Measurements from ENCODE around the gene ADH5. TPM values are rescaled to one million over a fixed set of nuclear protein-coding genes. Genes with fewer than 3 reads are reported as not detected.

ADH5 gene
- total and polyA plus RNA-seq, 9 of the 15 experiments (the other 6 are each of a cell fraction or from before 2014, with no cell fraction given): 115 to 310 (median 200) TPM

DNA sequence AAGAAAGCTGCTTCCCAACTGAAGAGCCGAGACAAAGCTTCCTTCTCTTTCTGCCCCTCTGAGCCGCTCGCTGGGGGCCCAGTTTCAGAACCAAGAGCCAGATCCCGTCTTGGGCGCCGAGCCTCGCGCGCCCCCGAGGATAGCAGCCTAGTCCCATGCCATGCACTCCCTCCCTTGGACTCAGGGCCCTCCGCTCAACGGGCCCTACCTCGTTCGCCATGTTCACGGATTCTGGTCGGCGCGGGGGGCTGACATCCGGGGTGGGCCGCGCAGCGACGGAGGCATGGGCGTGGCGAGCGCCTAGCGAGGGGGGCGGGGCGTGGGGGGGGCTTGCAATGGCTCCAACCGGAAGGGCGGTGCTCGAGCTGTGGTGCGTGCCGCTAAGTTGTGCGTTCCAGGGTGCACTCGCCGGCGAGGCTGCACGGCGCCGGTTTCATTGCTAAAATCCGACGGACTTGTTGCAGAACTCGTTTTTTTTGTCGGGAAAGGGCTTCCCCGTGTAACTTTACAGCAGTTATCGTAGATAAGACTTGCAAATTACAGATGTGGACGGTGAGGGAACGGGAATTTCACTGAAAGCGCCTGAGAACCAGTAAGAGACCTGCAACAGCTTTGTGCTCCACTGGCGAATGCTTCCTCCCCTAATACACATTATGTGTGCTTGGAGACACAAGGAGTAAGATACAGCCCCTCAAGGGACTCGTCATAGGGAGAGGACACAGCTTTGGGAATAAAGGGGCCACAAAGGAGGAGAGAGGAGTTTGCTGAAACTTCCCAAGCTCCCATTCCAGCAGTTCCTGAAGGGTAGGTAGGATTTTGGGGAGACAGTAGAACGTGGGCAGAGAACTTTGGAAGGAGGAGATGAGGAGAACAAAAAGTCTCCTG is at the start of gene ADH5 (continued):
- TF ChIP-seq DMBX1 (CRISPR knock-in tag; IDR thresholded peaks at IDR 0.05; ENCODE audit: borderline replicate concordance) (no peak), TRIM28 (IDR thresholded peaks at IDR 0.05) (no peak), NUFIP1 (IDR thresholded peaks at IDR 0.05; ENCODE audit: partially characterized antibody) (no peak), ZNF398 (CRISPR knock-in tag; IDR thresholded peaks at IDR 0.05) (no peak), HOMEZ (CRISPR knock-in tag; IDR thresholded peaks at IDR 0.05) (no peak), ZNF146 (CRISPR knock-in tag; IDR thresholded peaks at IDR 0.05; ENCODE audit: unreplicated experiment) (no peak), NFYB (IDR thresholded peaks at IDR 0.05; ENCODE audit: extremely low read depth, insufficient read length) (no peak), POLR3A (IDR thresholded peaks at IDR 0.05; ENCODE audit: borderline replicate concordance, extremely low read depth, insufficient read depth, insufficient read length) (no peak), TCF15 (CRISPR knock-in tag; IDR thresholded peaks at IDR 0.05) (no peak), FIP1L1 (IDR thresholded peaks at IDR 0.05; ENCODE audit: low read depth, low read length, poor library complexity, severe bottlenecking) (no peak), GTF2E2 (tag; IDR thresholded peaks at IDR 0.05) (peak; percentile 83), ZBTB8A (IDR thresholded peaks at IDR 0.05; ENCODE audit: partially characterized antibody) (no peak), FOXJ3 (CRISPR knock-in tag; IDR thresholded peaks at IDR 0.05) (no peak), SNIP1 (IDR thresholded peaks at IDR 0.05; ENCODE audit: low read depth) (no peak), XRCC5 (IDR thresholded peaks at IDR 0.05; ENCODE audit: low read depth, low read length) (no peak), ZNF184 (CRISPR knock-in tag; IDR thresholded peaks at IDR 0.05) (no peak), MAFK (IDR thresholded peaks at IDR 0.05; ENCODE audit: low read length) (no peak), CBX3 (IDR thresholded peaks at IDR 0.05; ENCODE audit: borderline replicate concordance in 1 of 2, low read length in 2 of 2) (no peak)
- TF ChIP-seq, protein P1, sequence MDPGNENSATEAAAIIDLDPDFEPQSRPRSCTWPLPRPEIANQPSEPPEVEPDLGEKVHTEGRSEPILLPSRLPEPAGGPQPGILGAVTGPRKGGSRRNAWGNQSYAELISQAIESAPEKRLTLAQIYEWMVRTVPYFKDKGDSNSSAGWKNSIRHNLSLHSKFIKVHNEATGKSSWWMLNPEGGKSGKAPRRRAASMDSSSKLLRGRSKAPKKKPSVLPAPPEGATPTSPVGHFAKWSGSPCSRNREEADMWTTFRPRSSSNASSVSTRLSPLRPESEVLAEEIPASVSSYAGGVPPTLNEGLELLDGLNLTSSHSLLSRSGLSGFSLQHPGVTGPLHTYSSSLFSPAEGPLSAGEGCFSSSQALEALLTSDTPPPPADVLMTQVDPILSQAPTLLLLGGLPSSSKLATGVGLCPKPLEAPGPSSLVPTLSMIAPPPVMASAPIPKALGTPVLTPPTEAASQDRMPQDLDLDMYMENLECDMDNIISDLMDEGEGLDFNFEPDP (CRISPR knock-in tag; IDR thresholded peaks at IDR 0.05): no peak
- TF ChIP-seq, protein P2, sequence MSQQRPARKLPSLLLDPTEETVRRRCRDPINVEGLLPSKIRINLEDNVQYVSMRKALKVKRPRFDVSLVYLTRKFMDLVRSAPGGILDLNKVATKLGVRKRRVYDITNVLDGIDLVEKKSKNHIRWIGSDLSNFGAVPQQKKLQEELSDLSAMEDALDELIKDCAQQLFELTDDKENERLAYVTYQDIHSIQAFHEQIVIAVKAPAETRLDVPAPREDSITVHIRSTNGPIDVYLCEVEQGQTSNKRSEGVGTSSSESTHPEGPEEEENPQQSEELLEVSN (IDR thresholded peaks at IDR 0.05; ENCODE audit: borderline replicate concordance in 1 of 2, extremely low read depth in 1 of 2, insufficient read depth in 1 of 2, insufficient read length in 1 of 2, low read depth in 1 of 2, low read length in 1 of 2, poor library complexity in 1 of 2, severe bottlenecking in 1 of 2): peak in 1 of 2 experiments; percentile 54
